PC-3 (cell line): ENCODE data around the gene CSNK1E. TPM values are rescaled to one million over a fixed set of nuclear protein-coding genes. Genes with fewer than 3 reads are reported as not detected.

Experiments
- ATAC-seq: fragments of 200-7000 bp; cut with Tn5 transposase; 2 replicates; pipeline ENCODE4 v1.9.1; 2020; ENCODE audit warnings: mild to moderate bottlenecking, moderate library complexity
- BruUV-seq: library from RNA; stranded (reverse); fragments of 400-500 nt; replicated peaks from 2 replicates; lab custom pipeline; 2021; lab: Mats Ljungman, UMichigan
- CTCF ChIA-PET: fragments of 300-600 bp; sonication (Branson Sonifier 250); formaldehyde crosslinking; loops from one replicate; lab custom pipeline; 2022; ENCODE audit warnings: antibody characterized with exemption; lab: Charles Lee
- POLR2A ChIA-PET: fragments of 300-600 bp; sonication (Branson Sonifier 250); formaldehyde crosslinking; loops from one replicate; lab custom pipeline; 2022; ENCODE audit warnings: antibody characterized with exemption; ENCODE audit not compliant: unreplicated experiment; lab: Charles Lee
- DNase-seq: peaks from one replicate; pipeline ENCODE4 v3.0.0-alpha.2; 2015
- H2AFZ ChIP-seq: fragments of 300-600 bp; sonication (generic); 2 replicates; pipeline ENCODE4 v1.6.0; 2016; ENCODE audit warnings: antibody characterized with exemption, low read length
- H3F3A ChIP-seq: fragments of 300-600 bp; sonication (generic); one replicate; pipeline ENCODE4 v1.6.0; 2017; ENCODE audit warnings: antibody characterized with exemption, low read length, control low read depth, mild to moderate bottlenecking; ENCODE audit not compliant: unreplicated experiment
- H3K27ac ChIP-seq: fragments of 300-600 bp; sonication (generic); 2 replicates; pipeline ENCODE4 v1.5.1; 2016; ENCODE audit warnings: mild to moderate bottlenecking, low read length
- H3K27me3 ChIP-seq: fragments of 300-600 bp; sonication (generic); 2 replicates; pipeline ENCODE4 v1.6.1; 2016; ENCODE audit warnings: low read length, mixed read lengths
- H3K36me3 ChIP-seq: fragments of 300-600 bp; sonication (generic); 2 replicates; pipeline ENCODE4 v1.6.1; 2016; ENCODE audit warnings: low read depth, mixed run types, low read length, mixed read lengths
- H3K4me1 ChIP-seq: fragments of 300-600 bp; sonication (generic); 2 replicates; pipeline ENCODE4 v1.5.1; 2016; ENCODE audit warnings: low read length; ENCODE audit not compliant: insufficient read depth
- H3K4me2 ChIP-seq: fragments of 300-600 bp; sonication (generic); 2 replicates; pipeline ENCODE4 v1.6.0; 2016; ENCODE audit warnings: low read length
- H3K4me3 ChIP-seq: fragments of 300-600 bp; sonication (generic); 2 replicates; pipeline ENCODE4 v1.5.1; 2016; ENCODE audit warnings: mild to moderate bottlenecking, low read length, mixed read lengths
- H3K79me2 ChIP-seq: fragments of 300-600 bp; sonication (generic); 2 replicates; pipeline ENCODE4 v1.6.1; 2017; ENCODE audit warnings: low read length, mixed read lengths
- H3K9ac ChIP-seq: fragments of 300-600 bp; sonication (generic); 2 replicates; pipeline ENCODE4 v1.6.0; 2016; ENCODE audit warnings: mild to moderate bottlenecking, low read length
- H3K9me2 ChIP-seq: fragments of 300-600 bp; sonication (generic); replicated peaks from 2 replicates; pipeline ENCODE4 v1.6.1; 2016; ENCODE audit warnings: mixed run types, low read length, mixed read lengths
- H3K9me3 ChIP-seq: fragments of 300-600 bp; sonication (generic); 2 replicates; pipeline ENCODE4 v1.6.1; 2016; ENCODE audit warnings: low read length, mixed read lengths
- H4K20me1 ChIP-seq: fragments of 300-600 bp; sonication (generic); 2 replicates; pipeline ENCODE4 v1.6.1; 2016; ENCODE audit warnings: low read length, mixed read lengths
- EZH2 ChIP-seq: fragments of 300-600 bp; sonication (generic); IDR thresholded peaks from one replicate; pipeline ENCODE4 v1.6.1; 2017; ENCODE audit warnings: antibody characterized with exemption, mild to moderate bottlenecking, low read length; ENCODE audit not compliant: unreplicated experiment
- EZH2phosphoT487 ChIP-seq: fragments of 300-600 bp; sonication (generic); IDR thresholded peaks from 2 replicates; pipeline ENCODE4 v1.6.1; 2018; ENCODE audit warnings: mild to moderate bottlenecking, antibody characterized with exemption, low read length, borderline replicate concordance
- intact Hi-C: fragments of 100-400 bp; cut with micrococcal nuclease; formaldehyde crosslinking; loops from 2 replicates; pipeline ENCODE4 v1.9.0; 2023
- total RNA-seq: library from RNA; depleted of rRNA; stranded (reverse); fragments of >200 nt; gene quantifications from 2 replicates; pipeline ENCODE4 v1.2.3, GENCODE V29; 2014
- TF ChIP-seq, protein P1 (sequence below): fragments of 300-600 bp; sonication (generic); conservative IDR thresholded peaks from 2 replicates; pipeline ENCODE4 v1.5.1; 2017; ENCODE audit warnings: antibody characterized with exemption, low read depth, mild to moderate bottlenecking, low read length

Gene CSNK1E
- total RNA-seq, 1 experiment from 2014 or later, result 147 TPM

DNA sequence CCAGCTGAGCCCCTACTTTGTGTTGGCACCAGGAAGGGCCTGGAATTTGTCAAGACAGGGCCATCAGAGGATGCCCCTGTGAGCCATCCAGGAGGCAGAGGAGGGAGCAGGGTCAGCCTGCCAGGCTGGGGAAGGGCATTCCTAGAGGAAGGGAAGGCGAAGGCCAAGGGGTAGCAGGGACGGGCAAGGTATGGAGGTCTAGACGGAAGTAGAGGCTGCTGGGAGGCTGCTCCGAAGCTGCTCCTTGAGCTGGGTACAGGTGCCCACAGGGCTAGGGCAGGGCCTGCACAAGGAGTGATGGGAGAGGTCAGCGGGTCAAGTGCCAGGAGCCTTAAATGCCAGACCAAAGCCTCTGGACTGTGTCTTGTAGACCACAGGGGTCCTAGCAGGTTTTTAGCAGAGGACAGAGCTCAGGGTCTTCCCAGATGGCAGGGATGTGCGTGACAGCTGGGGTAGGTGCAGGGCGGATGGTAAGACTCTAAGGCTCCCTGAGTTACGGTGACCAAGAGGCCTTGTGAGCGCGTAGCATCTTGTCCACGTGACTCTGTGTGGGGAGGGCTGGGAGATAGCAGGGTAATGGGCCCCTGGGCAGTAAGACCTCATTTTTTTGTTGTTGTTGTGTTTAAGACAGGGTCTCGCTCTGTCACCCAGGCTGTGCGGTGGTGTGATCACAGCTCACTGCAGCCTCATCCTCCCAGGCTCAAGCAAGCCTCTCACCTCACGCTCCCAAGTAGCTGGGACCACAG is 31.7 kb upstream of the CSNK1E start:
- H3F3A ChIP-seq, result no peaks in the 10 kb centered on the region
- H3K4me2 ChIP-seq, result no peak overlapping the region
- ChIA-PET POLR2A (no interaction called here), CTCF (interaction anchor here (0.6 kb wide), 1 partner anchor 246 kb away, joined by 3 read pairs; no protein-coding TSS in a partner anchor)
- TF ChIP-seq EZH2phosphoT487 (no peak), EZH2 (no peak)
- TF ChIP-seq, protein P1, sequence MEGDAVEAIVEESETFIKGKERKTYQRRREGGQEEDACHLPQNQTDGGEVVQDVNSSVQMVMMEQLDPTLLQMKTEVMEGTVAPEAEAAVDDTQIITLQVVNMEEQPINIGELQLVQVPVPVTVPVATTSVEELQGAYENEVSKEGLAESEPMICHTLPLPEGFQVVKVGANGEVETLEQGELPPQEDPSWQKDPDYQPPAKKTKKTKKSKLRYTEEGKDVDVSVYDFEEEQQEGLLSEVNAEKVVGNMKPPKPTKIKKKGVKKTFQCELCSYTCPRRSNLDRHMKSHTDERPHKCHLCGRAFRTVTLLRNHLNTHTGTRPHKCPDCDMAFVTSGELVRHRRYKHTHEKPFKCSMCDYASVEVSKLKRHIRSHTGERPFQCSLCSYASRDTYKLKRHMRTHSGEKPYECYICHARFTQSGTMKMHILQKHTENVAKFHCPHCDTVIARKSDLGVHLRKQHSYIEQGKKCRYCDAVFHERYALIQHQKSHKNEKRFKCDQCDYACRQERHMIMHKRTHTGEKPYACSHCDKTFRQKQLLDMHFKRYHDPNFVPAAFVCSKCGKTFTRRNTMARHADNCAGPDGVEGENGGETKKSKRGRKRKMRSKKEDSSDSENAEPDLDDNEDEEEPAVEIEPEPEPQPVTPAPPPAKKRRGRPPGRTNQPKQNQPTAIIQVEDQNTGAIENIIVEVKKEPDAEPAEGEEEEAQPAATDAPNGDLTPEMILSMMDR, result no peak
- H3K9ac ChIP-seq, result no peak overlapping the region
- peaks cover 6% of the 10 kb centered on the region; the same call in 1 of the 2 replicates for H3K4me1 ChIP-seq
- H3K27ac ChIP-seq, result peak overlapping the region; percentile 34
- DNase-seq (no peak), ATAC-seq (no peak)
- intact Hi-C loops, result no loop called here
- H4K20me1 ChIP-seq, result no peaks in the 10 kb centered on the region
- no TSS peak for BruUV-seq
- no peak overlapping the region for H3K4me3 ChIP-seq
- H3K9me2 ChIP-seq, result no peaks in the 10 kb centered on the region
- H2AFZ ChIP-seq, result no peak overlapping the region
- no peaks in the 10 kb centered on the region for H3K79me2 ChIP-seq
- H3K27me3 ChIP-seq, result no peaks in the 10 kb centered on the region
- H3K36me3 ChIP-seq, result no peaks in the 10 kb centered on the region
- H3K9me3 ChIP-seq, result no peaks in the 10 kb centered on the region

DNA sequence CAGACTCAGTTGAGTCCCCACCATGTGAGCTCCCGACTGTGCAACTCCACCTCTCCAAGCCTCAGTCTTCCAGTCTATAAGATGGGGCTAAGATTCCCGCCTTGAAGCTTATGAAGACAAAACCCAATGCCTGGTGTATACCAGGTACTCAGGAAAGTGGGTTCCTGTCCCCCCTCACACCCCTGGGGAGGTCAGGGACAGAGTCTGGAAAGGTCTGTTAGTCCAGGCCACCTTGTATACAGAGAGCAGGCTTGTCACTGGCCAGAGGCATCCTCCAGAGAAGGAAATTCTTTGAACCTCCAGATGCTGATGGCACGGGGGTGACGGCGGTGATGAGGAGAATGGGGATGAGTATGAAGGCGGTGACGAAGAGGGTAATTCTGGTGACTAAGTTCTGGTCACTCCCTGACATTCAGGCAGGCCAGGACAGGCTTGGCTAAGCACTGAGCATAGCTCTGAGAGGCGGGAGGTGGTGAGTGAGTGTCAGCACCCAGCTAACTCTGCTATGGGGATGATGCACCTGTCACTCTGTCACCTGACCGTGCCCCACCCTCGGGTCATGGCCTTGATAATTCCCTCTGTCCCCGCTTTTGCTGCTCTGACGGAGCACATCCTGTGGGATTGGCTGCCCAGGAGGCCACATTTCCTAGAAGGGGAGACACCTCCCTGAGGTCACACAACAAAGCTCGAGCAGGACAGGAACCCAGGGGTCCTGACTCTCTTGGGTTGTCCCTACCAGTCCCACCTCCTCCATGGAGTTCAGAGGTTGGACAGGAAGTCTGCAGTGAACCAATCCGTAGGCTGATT is 30.9 kb upstream of the CSNK1E start:
- H2AFZ ChIP-seq, result no peak overlapping the region
- H3K9me3 ChIP-seq, result no peaks in the 10 kb centered on the region
- POLR2A ChIA-PET, result no interaction called here
- no peak overlapping the region for H3K9ac ChIP-seq
- peak overlapping the region; percentile 34 for H3K27ac ChIP-seq
- H4K20me1 ChIP-seq, result no peaks in the 10 kb centered on the region
- H3F3A ChIP-seq, result no peaks in the 10 kb centered on the region
- intact Hi-C loops, result no loop called here
- H3K36me3 ChIP-seq, result no peaks in the 10 kb centered on the region
- H3K4me3 ChIP-seq, result no peak overlapping the region
- CTCF ChIA-PET, result interaction anchor here (0.6 kb wide), 1 partner anchor 245 kb away, joined by 3 read pairs; no protein-coding TSS in a partner anchor
- ATAC-seq (peak; percentile 74), DNase-seq (peak; percentile 55)
- no TSS peak for BruUV-seq
- H3K9me2 ChIP-seq, result no peaks in the 10 kb centered on the region
- no peak for TF ChIP-seq EZH2
- TF ChIP-seq EZH2phosphoT487, result no peak
- TF ChIP-seq, protein P1, result no peak
- no peaks in the 10 kb centered on the region for H3K27me3 ChIP-seq
- H3K79me2 ChIP-seq, result no peaks in the 10 kb centered on the region
- peaks cover 6% of the 10 kb centered on the region; the same call in 1 of the 2 replicates for H3K4me1 ChIP-seq
- H3K4me2 ChIP-seq, result no peak overlapping the region
